A673 (cell line): ENCODE results near the gene ZNF189.

Experiments
- CTCF ChIP-seq: fragments of 300-800, 200-600 bp; sonication (generic); conservative IDR thresholded peaks from 2 replicates; pipeline ENCODE4 v1.5.1; 2017; ENCODE audit warnings: low read depth, mild to moderate bottlenecking, antibody characterized with exemption, low read length, moderate library complexity, mixed read lengths
- EZH2 ChIP-seq: fragments of 200-600 bp; sonication (generic); IDR thresholded peaks from 2 replicates; pipeline ENCODE4 v1.6.1; 2017; ENCODE audit warnings: borderline replicate concordance, low read depth, mild to moderate bottlenecking, mixed read lengths, antibody characterized with exemption, low read length; ENCODE audit not compliant: poor library complexity, severe bottlenecking

GRCh38 chr9:101414839-101415238, 16.2 kb downstream of the ZNF189 start:
- TF ChIP-seq CTCF (no peak), EZH2 (no peak)
